ENCODE results near the gene RASGRF2.

RASGRF2 gene, protein sequence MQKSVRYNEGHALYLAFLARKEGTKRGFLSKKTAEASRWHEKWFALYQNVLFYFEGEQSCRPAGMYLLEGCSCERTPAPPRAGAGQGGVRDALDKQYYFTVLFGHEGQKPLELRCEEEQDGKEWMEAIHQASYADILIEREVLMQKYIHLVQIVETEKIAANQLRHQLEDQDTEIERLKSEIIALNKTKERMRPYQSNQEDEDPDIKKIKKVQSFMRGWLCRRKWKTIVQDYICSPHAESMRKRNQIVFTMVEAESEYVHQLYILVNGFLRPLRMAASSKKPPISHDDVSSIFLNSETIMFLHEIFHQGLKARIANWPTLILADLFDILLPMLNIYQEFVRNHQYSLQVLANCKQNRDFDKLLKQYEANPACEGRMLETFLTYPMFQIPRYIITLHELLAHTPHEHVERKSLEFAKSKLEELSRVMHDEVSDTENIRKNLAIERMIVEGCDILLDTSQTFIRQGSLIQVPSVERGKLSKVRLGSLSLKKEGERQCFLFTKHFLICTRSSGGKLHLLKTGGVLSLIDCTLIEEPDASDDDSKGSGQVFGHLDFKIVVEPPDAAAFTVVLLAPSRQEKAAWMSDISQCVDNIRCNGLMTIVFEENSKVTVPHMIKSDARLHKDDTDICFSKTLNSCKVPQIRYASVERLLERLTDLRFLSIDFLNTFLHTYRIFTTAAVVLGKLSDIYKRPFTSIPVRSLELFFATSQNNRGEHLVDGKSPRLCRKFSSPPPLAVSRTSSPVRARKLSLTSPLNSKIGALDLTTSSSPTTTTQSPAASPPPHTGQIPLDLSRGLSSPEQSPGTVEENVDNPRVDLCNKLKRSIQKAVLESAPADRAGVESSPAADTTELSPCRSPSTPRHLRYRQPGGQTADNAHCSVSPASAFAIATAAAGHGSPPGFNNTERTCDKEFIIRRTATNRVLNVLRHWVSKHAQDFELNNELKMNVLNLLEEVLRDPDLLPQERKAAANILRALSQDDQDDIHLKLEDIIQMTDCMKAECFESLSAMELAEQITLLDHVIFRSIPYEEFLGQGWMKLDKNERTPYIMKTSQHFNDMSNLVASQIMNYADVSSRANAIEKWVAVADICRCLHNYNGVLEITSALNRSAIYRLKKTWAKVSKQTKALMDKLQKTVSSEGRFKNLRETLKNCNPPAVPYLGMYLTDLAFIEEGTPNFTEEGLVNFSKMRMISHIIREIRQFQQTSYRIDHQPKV (N-terminal part only)

GRCh38 chr5:80959768-80960442, at the start of gene RASGRF2:
RASGRF2 (plus strand) TSS chr5:80960363; CDS start chr5:80960739, 376 bp downstream.
- DNase-seq (ENCODE audit: low spot score), result peak; percentile 93

- no peak for DNase-seq (ENCODE audit: low spot score)
Observed at GRCh38 chr5:80912479-80912878, 47.7 kb upstream of the RASGRF2 start.

DNA sequence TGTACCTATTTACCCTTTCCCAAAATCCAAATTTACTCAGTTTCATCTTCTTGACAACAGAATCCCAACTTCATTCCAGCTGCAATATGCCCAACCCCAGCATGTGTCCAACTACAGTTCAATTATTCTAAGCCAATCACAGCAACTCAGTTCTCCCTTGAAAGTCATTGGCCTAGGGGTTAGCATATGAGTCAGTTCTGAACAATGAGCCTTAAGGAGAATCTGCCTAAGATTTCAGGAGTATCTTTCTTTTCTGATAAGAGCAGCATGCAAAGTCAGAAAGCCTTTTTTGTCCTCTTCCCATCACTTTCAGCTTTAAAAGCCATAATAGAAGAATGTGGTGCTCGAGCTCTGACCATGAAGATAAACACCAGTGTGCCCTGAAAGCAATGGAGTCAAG, 44.4 kb upstream of the RASGRF2 start:
- DNase-seq (ENCODE audit: low spot score), result no peak

GRCh38 chr5:80916676-80917075, 43.5 kb upstream of the RASGRF2 start:
- no peak for DNase-seq (ENCODE audit: low spot score)

DNA sequence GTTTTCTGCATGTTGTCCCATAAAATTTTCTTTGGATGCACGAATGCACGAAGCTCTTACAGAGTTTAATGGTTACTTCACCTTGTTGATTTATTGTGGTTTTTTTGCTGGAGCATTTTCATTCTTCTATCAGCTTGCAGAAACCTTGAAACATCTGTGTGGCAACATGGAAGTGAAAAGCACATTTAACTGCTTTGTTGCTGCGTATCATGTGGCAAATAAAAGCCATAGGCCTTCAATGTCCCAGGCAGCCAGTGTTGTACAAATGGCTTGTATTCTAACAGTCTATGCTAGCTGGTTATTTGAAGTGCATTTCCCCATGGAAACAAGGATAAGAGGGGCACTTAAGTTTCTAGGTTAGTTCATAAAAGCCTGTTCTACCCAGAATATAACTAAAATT, 42.5 kb upstream of the RASGRF2 start:
- no peak for DNase-seq (ENCODE audit: low spot score)

- no peak for DNase-seq (ENCODE audit: low spot score)
Observed at GRCh38 chr5:80919678-80920196, 40.4 kb upstream of the RASGRF2 start.

DNA sequence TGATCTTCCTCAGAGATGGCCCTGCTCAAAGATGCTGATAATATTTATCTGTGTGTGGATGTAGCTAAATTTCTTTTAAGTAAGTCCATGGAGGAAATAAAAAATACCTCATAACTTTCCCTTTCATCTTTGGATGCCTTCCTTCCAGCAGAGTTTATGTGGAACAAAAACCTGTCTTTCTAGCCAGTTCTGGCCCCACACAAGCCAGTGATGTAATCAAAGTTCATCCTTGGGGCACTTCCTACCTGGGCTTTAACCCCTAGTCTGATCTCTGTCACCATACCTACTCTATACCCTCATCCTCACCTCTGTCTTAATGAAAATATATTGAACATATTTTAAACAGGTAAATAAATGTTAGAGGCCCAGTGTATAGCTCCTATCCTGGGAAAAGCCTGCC, 39.8 kb upstream of the RASGRF2 start:
- DNase-seq (ENCODE audit: low spot score), result no peak

DNA sequence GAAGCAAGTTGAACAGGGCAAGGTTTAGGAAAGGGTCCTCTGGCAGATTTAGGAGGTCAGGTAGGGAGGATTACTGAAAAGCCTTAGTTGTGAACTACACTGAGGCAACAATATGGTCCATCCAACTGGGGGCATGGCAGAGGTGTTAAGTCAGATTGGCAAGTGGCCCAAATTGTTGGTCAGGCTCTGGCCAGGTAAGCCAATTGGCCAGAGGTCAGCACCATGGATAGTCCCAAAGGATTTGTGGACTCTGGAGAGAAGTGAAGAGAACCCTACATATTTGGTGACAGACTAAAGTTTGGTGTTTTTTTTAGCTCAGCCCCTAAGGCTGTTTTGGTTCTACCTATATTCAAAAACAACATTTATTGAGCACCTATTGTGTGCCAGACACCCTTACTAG, 39.1 kb upstream of the RASGRF2 start:
- DNase-seq (ENCODE audit: low spot score), result no peak

DNA sequence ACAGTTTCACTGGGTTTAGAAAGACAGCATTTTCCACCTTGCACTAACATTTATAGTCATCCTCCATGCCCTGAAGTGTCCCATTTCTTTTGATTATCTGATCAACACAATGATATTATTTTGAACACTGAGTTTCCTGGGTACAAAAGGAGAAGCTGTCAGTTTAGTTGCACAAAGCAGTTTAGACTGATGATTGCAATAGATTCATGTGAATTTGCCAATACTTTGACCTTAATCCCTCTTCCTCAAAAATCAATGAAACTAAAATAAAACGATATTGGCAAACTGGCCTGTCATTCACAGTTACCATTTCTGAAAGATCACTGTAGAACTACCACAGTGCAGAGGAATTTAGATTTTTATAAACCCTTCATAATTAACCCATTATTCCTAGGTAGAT, 34.2 kb upstream of the RASGRF2 start:
- no peak for DNase-seq (ENCODE audit: low spot score)

DNA sequence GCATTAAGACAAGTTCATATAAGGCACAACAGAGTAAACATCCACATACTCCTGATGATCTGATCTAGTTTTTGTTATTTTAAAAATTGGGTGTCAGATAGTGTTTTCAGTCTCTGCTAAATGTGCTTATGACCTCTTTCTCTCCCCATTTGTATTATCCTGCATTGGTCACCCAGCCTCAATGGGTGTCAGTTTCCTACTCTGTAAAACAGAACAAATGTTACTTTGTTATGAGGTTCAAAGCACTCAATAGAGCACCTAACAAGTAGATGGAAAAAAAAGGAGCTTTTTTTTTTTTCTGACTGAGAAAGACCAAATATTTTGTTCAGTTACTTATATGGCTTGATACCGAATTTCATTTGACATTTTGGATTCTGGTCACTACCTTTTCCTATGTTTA, 33.6 kb upstream of the RASGRF2 start:
- no peak for DNase-seq (ENCODE audit: low spot score)

- DNase-seq (ENCODE audit: low spot score), result no peak
Observed at GRCh38 chr5:80926979-80927656, 33.0 kb upstream of the RASGRF2 start.

DNA sequence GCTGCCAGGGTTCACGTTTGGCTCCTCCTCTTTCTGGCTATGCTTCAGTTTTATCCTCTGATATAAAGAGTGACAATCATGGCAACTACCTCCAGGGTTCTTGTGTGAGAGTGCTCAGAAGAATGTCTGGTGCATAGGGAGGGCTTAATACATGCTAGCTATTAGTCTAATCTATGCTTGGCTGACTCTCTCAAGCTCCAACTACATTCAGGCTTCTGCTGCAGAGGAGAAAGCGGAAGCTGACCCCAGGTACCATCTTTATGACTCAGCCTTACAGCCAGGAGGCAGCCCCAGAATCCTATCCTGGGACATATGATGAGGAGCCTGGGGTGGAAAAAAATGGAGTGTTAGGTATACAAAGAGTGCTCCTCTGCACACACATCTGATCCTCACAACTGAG, 32.1 kb upstream of the RASGRF2 start:
- DNase-seq (ENCODE audit: low spot score), result no peak

DNA sequence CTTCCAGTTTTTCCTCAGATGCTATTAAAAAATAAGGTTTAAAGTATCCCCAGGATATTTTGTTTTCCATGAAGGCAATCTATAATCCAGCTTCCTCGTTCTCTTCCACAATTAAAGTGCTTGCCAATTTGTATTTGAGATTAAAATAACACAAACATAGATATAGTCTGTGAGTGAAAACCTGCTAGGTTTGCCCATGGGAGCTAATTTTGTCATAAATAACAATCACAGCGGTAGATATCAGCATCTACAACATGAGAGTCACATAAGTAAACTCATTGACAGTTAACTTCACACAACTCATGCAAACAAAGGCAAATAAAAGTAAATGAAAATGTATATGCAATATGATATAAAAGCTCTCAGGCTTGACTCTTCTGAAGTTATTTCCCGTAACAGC, 29.2 kb upstream of the RASGRF2 start:
- DNase-seq (ENCODE audit: low spot score), result no peak

GRCh38 chr5:80931411-80931810, 28.8 kb upstream of the RASGRF2 start:
- no peak for DNase-seq (ENCODE audit: low spot score)

GRCh38 chr5:80933036-80933435, 27.1 kb upstream of the RASGRF2 start:
- no peak for DNase-seq (ENCODE audit: low spot score)

- no peak for DNase-seq (ENCODE audit: low spot score)
Observed at GRCh38 chr5:80934751-80935150, 25.4 kb upstream of the RASGRF2 start.

GRCh38 chr5:80935811-80936385, 24.3 kb upstream of the RASGRF2 start:
- DNase-seq (ENCODE audit: low spot score), result peak; percentile 43

DNA sequence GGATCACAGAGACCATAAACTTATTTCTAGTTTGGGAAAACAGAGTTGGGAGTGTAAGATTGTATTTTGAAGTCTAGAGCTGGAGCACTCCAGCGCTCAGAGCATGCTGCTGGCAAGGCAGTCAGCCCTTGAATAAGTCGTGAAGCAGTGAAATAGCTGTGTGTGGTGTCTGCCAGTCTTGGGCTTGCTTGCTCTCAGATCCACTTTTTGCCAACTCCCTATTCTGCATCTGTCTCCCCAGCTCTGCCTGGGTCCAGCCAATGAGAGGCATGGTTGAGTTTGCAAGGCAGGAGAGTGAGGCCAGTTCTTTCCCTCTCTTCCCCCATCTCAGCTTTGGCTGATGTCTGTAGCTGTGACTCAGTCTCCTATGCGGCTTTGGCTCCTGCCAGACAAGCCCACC, 23.3 kb upstream of the RASGRF2 start:
- DNase-seq (ENCODE audit: low spot score), result no peak

- no peak for DNase-seq (ENCODE audit: low spot score)
Observed at GRCh38 chr5:80937584-80938356, 22.4 kb upstream of the RASGRF2 start.

DNA sequence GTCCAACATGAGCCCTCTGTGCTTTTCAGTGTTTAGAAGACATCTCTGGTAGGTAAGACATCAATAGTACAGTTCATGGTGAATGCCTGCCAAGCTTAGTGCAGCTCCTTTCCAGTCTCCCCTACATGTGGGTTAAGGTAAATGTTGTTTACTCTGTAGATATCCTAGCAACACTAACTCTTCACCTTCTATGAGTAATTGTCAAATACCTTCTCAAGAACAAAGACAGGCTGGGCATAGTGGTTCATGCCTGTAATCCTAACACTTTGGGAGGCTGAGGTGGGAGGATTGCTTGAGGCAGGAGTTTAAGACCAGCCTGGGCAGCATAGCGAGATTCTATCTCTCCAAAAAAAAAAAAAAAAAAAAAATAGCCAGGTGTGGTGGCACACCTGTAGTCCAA, 18.7 kb upstream of the RASGRF2 start:
- DNase-seq (ENCODE audit: low spot score), result no peak
